ENCODE data around the gene DGKQ.
A peak's percentile ranks its signal among the peaks of the same experiment; 100 is the strongest.

The DGKQ gene, protein sequence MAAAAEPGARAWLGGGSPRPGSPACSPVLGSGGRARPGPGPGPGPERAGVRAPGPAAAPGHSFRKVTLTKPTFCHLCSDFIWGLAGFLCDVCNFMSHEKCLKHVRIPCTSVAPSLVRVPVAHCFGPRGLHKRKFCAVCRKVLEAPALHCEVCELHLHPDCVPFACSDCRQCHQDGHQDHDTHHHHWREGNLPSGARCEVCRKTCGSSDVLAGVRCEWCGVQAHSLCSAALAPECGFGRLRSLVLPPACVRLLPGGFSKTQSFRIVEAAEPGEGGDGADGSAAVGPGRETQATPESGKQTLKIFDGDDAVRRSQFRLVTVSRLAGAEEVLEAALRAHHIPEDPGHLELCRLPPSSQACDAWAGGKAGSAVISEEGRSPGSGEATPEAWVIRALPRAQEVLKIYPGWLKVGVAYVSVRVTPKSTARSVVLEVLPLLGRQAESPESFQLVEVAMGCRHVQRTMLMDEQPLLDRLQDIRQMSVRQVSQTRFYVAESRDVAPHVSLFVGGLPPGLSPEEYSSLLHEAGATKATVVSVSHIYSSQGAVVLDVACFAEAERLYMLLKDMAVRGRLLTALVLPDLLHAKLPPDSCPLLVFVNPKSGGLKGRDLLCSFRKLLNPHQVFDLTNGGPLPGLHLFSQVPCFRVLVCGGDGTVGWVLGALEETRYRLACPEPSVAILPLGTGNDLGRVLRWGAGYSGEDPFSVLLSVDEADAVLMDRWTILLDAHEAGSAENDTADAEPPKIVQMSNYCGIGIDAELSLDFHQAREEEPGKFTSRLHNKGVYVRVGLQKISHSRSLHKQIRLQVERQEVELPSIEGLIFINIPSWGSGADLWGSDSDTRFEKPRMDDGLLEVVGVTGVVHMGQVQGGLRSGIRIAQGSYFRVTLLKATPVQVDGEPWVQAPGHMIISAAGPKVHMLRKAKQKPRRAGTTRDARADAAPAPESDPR

DNA sequence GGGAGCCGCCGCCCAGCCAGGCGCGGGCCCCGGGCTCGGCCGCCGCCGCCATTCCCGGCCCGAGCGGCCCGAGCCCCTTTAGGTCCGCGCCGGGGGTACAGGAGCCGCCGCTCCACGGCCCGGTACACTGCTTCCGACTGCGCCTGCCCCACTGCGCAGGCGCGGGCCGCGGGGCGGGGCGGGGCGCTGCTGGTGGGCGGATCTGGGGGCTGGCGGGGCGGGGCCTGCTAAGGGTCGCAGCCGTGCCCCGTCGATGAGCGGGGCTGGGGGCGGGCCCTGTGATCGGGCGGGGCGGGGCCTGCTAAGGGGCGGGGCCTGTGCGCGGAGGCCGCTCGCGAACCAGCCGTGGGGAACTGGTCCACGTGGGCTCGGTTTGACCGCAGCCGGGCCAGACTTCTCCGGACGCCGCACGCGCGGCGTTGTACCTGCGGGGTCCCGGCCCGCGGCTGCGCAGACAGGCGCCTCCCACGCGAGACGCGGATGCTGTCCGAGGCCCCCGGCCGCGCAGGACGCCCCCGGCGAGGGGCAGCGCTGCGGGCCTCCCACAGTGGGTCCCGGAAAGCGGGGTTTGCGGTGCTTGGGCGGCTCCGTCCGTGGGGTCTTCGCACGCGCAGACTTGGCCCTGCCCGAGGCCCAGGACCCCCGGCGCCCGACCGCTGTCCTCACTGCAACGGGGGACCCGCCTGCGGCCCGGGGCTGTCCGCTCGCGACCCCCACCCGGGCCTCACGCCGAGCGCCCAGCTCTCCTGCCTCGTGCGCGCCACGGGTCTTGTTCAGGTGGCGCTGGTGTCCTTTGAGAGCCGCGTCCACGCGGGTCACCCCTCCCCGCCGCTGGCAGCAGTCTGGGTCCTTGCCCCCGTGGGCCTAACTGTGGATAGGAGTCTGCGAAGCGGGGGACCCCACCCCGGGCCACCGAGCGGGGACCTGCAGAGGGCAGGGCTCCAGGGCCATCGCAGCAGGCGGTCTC, at the start of gene DGKQ:
TSS of gene DGKQ (minus strand) at position 139 of the 967 bp plus-strand sequence. CDS start at position 52, 87 bp downstream.
- DNase-seq (ENCODE audit: low read depth in 2 of 2), result peak; percentile 84

DNA sequence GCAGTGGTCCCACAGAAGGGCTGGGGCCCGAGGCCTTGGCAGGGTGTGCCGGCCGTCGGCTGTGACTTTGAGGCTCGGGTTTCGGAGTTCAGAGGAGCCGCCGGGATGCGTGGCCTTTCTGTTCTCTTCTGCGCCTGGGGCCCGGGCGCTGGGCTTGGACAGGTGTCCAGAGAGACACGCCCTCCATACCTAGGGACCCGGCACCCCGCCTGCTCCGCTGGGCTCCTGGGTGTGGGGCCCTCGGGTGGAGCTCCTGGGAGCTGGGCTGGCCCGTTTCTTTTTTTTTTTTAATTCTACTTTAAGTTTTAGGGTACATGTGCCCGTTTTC, 49.3 kb upstream of the DGKQ start:
- DNase-seq (ENCODE audit: low read depth in 2 of 2), result no peak

DNA sequence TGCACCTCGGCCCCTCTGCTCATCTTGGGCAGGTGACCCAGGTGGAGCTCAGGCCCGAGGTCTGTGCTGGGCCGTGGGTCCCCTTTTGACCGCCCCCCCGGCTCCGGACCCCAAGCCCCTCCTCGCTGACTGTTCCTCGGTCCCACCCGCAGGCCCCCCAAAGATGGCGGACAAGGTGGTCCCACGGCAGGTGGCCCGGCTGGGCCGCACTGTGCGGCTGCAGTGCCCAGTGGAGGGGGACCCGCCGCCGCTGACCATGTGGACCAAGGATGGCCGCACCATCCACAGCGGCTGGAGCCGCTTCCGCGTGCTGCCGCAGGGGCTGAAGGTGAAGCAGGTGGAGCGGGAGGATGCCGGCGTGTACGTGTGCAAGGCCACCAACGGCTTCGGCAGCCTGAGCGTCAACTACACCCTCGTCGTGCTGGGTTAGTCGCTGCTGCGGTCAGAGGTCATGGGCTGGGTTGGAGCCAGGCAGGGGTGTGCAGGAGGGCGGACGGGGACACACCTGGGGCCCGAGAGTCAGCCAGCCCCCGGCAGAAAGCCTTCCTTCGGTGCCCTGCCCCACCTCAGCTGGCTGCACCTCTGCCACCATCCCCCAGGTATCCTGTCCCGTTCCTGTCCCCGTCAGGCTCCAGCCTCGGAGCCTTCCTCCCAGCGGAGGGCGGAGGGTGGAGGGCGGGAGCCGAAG, 48.8 kb upstream of the DGKQ start:
- DNase-seq (ENCODE audit: low read depth in 2 of 2), result no peak

DNA sequence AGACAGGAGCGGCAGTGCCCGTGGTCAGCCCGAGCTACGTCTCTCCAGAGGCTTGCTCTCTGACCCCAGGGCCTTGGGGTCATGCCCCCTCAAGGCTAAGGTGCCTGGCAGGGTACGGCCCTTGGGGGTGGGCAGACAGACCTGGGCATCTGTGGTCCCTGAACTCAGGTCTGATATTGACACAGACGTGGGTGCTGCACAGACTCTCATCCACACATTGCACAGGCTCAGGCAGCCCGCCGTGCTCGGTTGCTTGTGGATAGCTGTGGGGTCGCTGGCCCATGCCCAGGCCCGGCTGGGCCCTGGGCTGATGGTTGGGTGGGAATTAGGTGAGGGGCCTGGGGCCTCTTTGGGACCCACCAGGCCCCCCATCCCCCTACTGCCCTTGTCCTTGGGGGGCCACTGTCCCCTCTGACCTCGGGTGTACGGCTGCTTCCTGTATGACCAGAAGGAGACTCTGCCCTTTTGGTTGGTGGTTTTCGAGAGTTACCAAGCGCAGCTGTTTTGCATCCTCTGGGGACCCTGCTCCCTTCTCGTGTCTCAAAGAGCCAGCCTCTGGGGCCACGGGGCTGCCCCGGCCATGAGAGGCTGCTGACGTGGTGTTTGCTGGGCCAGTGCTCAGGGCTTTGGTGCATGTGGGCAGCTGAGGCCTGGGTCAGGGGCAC, 48.1 kb upstream of the DGKQ start:
- no peak for DNase-seq (ENCODE audit: low read depth in 2 of 2)

DNA sequence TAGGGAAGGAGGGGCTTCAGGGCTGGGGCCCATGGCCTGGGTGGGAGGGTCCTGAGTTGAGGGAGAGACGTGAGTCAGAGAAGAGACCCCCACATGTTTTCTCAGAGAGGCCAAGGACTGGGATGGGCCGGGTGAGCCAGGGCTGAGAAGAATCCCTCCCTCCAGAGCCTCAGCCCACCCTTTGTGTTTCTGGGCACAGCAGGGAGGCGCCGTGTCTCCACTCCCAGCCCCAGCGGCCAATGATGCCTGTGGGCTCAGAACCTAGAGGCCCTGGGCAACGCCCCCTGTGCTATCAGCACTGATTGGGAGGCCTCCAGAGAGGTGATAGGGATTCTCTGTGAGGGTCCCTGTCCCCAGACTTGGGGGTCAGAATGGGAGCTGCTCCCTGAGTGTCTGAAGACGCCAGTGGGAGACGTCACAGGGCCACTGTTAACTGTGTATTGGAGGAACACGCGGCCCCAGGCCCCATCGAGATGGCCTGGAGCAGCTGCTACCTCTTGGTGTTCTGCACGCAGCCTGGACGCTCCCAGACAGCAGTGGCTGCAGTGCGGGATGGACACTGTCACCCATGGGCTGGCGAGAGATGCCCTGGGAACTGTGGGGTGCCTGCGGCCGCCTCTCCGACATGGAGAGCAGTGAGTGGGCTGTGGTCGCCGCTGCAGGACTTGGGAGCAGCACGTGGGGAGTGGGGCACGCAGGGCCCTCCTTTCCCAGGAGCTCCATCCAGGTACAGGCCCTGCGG, 46.5 kb upstream of the DGKQ start:
- no peak for DNase-seq (ENCODE audit: low read depth in 2 of 2)

DNA sequence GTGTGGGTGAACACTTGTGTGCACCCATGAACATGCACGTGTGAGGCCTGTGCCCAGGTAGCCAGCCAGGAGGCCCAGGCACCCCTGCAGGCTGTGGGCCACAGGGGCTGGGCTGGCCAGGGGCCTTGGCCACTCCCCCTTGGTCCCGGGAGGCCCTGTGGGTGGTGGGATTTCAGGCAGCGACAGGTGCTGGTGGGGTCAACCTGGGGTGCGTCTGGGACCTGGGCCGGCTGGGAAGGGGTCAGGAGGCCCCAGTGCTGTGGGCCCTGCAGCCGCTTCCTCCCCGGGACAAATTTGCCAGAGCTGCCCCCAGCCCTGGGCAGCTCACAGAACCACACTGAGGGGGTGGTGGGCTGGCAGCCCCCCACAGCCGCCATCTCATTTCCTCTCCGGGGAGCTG, 46.0 kb upstream of the DGKQ start:
- DNase-seq (ENCODE audit: low read depth in 2 of 2), result no peak

DNA sequence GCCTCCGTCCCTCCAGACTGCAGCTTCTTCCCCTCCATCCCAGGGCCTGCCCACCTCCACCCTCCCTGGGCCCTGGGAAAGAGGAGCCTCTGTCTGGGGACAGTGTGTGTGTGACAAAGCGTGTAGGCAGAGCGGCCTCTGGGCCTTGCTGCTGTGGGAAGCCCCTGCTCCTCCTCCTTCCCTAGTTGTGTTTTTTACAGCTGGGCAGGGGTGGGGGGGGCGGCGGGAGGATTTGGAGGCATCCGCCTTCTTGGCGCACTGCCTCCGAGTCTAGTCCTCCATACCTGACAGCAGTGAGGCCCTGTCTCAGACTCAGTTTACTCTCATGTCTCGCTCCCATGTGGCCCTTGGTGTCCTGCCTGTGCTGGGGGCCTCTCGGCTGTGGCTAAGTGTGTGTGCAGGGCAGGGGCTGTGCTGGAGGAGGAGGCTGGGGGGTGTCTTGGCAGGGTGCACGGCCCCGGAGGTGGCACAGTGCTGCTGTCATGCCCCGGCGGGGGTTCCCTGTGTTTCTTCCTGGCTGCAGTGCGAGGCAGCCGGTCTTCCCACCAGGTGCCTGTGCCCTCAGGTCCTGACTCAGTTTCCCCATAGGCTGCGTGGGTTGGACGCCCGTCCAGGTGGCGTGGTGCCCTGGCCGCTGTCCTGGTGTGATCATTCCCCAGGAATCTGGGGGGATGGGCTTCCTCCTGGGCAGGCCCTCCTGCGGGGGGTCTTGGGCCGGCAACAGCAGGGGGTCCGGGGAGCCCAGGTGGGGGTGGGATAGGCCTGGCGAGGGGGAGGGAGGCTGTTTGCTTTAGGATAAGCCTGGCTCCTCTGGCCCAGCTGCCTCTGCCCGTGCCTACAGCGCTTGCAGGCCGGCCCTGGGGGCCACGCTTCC, 45.0 kb upstream of the DGKQ start:
- no peak for DNase-seq (ENCODE audit: low read depth in 2 of 2)

DNA sequence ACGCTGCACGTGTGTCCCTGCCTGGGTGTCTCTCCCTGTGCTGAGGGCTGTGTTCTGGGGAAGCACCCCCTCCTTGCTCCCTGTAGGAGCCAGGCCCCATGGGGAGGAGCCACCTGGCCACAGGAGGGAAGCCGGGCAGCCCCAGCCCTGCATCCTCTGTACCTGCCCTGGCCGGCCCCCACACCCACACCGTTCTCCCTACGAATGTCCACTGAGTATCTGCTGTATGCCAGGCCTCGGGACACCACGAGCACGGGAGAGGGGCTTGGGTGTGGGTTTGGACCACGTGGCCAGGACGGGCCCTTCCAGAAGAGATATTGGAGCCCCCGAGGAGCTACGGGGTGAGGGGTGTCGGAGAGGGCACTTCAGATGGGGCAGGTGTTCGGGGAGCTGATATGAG, 44.3 kb upstream of the DGKQ start:
- no peak for DNase-seq (ENCODE audit: low read depth in 2 of 2)

DNA sequence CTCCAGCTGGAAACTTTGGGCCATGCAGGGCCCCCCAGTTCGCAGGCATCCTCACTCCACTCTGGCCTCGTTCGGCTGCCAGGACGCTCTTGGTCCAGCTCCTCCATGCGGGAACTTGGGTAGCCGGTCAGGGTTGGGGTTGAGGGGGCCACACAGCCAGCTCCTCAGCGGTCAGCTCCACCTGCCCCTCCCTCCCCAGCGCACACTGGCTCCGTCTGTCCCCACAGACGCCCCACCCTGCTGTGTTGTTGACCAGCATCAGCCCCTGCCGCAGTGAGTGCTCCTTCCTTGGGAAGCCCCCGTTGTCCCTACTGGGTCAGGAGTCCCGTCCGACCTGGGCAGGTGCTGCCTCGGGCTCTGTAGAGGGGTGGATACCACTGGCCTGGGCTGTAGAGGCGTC, 43.8 kb upstream of the DGKQ start:
- no peak for DNase-seq (ENCODE audit: low read depth in 2 of 2)

DNA sequence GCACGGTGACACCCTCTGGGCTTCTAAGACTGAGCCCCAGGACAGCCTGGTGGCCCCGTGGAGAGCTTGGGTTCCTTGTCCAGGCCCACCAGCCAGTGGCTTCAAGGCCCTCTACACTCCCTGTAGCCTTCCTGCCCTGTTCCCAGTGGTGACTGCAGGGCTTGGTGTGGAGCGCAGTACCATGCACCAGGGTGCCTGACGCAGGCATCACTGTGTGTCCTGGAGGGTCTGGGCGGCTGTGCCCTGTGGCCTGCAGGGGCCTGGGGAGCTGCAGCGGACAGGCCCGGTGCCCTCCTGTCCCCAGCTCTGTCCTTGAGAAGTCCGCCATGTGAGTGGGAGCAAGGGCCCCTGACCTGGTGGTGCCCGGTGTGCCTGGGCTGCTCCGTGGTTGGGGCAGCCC, 42.4 kb upstream of the DGKQ start:
- DNase-seq (ENCODE audit: low read depth in 2 of 2), result no peak

DNA sequence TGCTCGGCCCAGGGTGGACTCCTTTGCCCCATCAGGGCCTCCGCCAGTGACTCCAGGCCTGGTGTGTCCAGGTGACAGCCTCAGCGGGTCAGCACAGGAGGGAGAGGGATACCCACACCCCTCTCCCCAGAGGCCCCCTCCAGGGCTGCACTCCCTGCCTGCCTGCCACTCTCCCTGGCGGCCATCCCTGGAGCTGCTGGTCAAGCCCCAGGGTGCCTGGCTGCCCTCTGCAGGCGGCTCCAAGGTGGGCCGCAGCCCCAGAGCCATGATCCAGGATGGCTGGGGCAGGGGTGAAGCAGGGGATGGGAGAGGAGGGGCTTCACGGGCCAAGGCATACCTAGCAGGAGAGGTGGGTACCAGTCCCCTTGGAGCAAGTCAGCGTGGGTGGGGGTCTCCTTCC, 41.8 kb upstream of the DGKQ start:
- DNase-seq (ENCODE audit: low read depth in 2 of 2), result no peak

DNA sequence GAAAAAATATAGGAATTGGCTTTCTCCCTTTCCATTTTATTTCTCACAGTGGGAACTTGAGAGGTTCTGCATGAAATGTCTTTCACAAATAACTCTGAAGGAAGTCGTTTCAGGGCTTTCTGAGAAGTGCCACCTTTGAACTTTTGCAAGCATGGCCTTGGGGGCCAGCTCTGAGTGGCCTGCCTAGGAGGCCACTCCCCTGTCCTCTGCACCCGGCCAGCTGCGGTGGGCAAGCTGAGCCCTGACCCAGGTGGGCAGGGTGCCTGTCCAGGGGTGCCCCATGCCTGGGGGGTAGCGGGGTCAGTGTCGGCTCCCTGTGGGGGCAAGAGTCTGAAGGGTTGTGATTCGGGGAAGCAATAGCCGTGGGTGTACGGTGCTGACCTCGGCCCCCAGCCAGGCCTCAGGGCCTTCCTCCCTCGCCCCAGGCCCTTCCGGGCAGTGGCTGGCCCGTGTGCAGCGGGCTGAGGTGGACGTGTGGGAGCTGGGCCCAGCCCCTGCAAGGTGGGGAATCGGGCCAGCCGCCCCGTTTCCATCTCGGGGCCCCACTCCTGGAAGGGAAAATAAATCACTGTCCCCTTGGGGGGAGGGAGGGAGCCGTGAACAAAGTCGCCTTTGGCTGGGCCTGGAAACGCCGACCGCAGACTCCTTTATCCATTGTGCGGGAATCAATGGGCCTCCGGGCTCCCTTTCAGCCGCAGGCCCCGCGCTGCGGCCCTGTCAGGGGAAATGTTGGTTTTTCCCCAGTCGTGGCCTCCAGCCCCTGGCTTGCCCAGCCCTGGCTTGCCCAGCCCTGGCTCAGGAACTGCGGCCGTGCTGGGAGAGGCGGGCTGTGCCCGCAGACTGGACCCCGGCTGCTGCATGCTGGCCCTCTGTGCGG, 41.2 kb upstream of the DGKQ start:
- DNase-seq (ENCODE audit: low read depth in 2 of 2), result no peak

DNA sequence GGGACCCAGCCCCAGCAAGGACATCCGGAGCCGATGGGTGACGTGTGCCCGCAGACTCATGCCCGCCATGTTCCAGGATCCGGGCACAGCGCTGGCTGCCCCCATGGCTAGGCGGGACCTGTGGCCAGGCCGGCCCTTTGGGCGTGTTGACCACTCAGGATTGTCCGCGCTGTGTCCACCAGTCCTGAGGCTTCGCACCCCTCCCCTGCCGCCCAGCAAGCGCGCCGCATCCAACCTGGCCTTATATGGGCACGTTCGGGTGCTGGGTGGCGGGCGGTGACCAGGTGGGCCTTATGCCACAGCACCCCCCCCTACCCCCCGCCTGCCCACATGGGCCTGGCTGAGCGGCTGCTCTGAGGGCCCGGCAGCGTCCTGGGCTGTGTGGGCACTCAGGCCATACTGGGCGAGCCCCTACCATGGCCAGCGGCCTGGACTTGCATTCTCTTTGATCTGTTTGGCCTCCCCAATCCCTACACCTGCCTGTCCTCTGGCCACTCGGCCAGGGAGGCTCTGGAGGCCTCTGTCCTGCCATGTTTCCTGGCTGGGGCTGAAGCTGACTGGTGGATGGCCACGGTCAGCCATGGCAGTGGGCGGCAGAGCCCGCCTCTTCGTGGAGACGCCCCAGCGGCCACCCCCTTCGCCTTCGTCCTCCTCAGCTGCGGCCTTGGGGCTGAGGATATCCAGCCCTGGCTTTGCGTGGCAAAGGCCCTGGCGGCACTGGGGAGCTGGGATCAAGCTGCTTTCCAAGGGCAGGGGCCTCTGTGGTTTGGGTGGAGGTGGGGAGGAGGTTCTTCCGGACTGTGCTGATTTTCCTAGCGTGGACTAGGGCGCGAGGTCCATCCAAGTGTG, 40.1 kb upstream of the DGKQ start:
- no peak for DNase-seq (ENCODE audit: low read depth in 2 of 2)

DNA sequence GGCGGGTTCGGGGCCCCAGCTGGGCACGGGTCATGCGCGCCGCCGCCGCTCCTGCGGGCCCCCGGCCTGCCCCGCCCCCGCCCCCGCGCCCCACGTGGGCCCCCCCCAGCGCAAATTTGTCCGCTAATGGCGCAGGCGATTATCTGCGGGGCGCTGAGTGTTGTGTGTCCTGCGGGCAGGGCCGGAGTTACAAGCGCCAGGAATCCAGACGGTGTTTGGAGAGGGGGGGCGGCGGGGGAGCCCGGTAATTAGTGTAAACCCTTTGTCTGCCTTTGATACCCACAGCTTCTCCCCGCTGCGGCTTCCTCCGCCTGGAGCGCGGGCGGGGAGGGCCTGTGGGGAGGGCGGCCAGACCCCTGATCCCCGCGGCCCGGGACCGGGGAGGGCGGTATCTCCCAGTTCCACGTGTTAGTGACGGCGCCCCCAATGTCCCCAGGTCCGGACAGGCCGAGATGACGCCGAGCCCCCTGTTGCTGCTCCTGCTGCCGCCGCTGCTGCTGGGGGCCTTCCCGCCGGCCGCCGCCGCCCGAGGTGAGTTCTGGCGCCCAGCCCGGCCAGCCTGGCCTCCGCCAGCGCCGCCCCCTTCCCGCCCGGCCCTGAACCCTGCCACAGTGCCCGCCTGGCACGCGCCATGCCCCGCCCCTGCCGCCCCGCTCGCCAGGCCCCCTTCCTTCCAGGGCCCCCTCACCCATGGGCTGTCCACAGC, 38.8 kb upstream of the DGKQ start:
- DNase-seq (ENCODE audit: low read depth in 2 of 2), result no peak

DNA sequence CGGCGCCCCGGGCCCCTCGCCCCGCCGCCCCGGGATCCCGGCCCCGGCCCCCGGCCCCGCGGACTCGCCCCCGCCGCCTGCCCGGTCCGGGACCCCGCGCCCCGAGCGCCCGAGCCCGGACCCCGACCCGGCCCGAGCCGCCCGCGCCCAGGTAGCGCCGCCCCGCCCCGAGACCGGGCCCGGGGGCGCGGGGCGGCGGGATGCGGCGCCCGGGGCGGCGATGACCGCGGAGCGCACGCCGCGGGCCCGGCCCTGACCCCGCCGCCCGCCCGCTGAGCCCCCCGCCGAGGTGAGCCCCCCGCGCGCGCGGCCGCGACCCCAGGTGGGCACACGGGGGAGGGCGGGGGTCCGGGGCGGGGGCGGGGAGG, 38.3 kb upstream of the DGKQ start:
- no peak for DNase-seq (ENCODE audit: low read depth in 2 of 2)

DNA sequence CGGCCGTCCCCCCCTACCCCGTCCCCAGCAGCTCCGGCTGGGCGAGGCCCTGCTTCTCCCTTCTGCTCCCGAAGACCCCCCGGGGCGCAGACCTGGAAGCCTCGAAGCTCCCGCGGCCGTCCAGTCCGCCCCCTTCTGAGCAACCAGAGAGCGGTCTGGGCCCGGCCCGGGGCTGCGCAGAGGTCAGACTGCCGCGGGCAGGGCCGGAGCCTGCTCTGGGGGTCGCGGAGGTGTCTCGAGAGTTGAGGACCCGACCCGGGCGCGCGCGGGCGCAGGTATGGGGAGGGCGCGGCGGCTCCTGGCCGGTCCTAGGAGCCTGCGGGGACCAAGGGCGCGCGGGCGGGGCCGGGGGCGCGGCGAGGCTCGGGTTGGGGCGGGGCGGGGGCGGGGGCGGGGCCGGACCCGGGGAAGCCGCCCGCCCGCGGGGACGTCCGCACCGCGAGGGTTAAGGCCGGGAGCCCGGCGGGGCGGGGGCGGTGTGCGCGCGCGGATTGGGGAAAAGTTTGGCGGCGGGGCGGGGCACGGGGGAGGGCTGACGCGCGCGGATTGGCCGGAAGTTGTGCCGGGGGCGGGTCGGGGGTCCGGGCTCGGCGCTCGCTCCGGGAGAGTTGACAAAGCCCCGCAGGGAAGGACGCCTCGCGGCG, 37.8 kb upstream of the DGKQ start, which contains the start of gene FGFRL1:
TSS of gene FGFRL1 (plus strand) at position 605 of the 644 bp plus-strand sequence. CDS start 860 bp downstream, outside the sequence.
- peak; percentile 78 to 87 for DNase-seq (ENCODE audit: low read depth in 2 of 2)

All from stimulated activated CD8-positive, alpha-beta memory T cell treated with anti-CD3 and anti-CD28 coated beads, Interleukin-2, amount 100 ng/mL, for 1 hour (primary cell).